ENCODE measurements around the gene MYMX.

The MYMX gene

DNA sequence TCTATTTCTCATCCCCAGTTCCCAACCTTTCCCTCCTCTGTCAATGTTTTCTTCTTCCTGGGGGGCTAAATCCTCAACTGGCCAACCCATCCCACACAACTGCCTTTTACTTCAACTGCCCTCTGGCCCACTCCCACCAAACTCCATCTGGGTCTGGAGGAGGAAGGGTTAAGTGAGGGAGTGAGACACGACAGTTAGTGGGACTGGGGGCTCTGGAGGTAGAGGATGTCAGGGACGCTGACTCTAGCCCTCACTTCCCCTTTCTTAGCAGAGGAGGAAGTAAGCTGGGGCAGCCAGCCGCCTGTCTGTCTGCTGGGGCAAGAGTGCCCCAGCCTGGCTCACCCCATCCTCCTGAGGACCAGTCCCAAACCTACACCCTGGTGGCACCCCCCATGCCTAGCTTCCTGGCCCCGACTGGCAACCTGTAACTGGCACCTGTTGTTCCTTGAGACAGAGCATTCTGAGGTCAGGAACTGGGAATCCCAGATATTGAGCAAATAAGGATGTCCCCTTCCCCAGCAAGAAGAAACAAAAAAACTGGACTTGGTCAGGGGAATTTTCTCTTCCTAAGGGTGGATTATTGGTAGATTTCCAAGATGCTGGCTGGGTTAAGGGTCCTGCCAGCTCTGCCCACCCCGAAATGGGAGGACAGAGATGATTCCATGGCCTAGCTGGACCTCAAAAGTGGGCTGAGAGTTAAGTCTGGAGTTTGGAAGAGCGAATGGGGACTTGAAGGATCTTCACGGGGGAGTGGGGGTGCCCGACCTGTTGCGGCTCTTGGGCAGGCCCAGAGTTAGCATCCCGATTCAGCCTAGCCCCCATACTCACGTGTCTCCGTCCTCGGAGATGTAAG lies 47.7 kb downstream of the MYMX start:
- no peak for DNase-seq (ENCODE audit: low read depth)

DNA sequence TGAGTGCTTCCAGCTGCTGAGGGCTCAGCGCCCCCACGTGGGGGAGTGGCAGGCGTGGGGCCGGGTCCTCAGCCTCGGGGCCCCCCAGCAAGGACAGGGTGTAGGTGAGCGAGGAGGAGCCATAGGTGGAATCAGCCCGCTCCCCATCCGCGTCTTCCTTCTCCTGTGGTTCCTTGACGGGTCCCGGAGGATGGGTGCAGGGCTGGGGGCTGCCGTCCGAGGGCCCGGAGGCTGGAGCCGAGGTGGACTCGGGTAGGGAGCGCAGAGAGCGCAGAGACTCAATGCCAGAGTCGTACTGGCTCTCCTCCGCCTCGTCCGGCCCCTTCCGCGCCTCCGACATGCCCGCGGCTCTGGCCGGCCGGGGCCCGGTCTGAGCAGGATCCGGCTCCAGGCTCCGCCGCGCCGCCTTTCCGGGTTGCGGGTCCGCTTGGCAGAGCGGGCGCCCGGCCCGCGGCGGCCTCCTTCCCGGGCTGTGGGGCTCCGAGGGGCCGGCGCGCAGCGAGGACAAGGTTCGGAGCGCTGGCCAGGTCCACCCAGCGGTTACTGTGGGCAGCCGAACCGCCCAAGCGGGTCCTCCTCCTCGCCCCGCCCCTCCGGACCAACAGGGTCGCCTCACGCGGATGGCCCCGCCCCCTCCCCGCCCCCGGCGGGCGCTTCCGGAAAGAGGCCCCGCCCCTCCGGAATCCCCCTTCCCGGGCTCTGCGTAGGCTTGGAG lies 48.4 kb downstream of the MYMX start, which contains the start of gene NFKBIE:
NFKBIE (minus strand) TSS at position 545 of the 715 bp plus-strand sequence; CDS start at position 340, 205 bp downstream.
- DNase-seq (ENCODE audit: low read depth) = peak; percentile 87

DNA sequence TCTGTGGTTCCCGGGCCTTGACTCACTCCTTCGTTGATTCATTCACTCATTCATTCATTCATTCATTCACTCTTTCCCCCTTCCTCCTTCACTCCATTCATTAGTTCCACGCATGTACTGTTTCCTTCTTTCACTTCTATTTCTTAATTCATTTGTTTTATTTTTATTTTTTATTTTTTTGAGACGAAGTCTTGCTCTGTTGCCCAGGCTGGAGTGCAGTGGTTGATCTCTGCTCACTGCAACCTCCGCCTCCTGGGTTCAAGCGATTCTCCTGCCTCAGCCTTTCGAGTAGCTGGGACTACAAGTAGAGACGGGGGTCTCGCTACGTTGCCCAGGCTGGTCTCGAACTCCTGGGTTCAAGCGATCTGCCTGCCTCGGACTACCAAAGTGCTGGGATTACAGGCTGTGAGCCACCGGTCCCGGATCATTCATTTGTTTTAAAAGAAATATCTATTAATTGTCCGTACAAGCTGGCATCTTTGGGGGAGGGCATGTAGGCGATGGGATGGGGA lies 49.1 kb downstream of the MYMX start:
- DNase-seq (ENCODE audit: low read depth) = no peak

GRCh38 chr6:44266347-44266746 lies 49.6 kb downstream of the MYMX start:
- no peak for DNase-seq (ENCODE audit: low read depth)

GRCh38 chr6:44267252-44267651 lies 50.5 kb downstream of the MYMX start:
- DNase-seq (ENCODE audit: low read depth) = no peak

Measured in fibroblast of gingiva (primary cell).